ENCODE measurements around the gene CCDC178.

GRCh38 chr18:33269223-33269622 lies 171.3 kb downstream of the CCDC178 start:
- TF ChIP-seq, protein P1, sequence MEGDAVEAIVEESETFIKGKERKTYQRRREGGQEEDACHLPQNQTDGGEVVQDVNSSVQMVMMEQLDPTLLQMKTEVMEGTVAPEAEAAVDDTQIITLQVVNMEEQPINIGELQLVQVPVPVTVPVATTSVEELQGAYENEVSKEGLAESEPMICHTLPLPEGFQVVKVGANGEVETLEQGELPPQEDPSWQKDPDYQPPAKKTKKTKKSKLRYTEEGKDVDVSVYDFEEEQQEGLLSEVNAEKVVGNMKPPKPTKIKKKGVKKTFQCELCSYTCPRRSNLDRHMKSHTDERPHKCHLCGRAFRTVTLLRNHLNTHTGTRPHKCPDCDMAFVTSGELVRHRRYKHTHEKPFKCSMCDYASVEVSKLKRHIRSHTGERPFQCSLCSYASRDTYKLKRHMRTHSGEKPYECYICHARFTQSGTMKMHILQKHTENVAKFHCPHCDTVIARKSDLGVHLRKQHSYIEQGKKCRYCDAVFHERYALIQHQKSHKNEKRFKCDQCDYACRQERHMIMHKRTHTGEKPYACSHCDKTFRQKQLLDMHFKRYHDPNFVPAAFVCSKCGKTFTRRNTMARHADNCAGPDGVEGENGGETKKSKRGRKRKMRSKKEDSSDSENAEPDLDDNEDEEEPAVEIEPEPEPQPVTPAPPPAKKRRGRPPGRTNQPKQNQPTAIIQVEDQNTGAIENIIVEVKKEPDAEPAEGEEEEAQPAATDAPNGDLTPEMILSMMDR (IDR thresholded peaks at IDR 0.05), result no peak
- no peak for TF ChIP-seq POLR2A (IDR thresholded peaks at IDR 0.05)

Data from lower leg skin (tissue), 3 donors.